SJCRH30 (cell line): ENCODE measurements around the gene WBP4. TPM values are rescaled to one million over a fixed set of nuclear protein-coding genes. Genes with fewer than 3 reads are reported as not detected.

Source experiments
- DNase-seq, 2 experiments: peaks; one replicate each; pipeline ENCODE4 v3.0.0-alpha.2; 2015 to 2020
- H3K27ac ChIP-seq: fragments of 250-450 bp; sonication (Bioruptor Pico); 2 replicates; pipeline ENCODE4 v1.5.1; 2020; ENCODE audit warnings: mild to moderate bottlenecking, moderate library complexity
- H3K27me3 ChIP-seq: fragments of 250-450 bp; sonication (Bioruptor Pico); 2 replicates; pipeline ENCODE4 v1.5.1; 2020; ENCODE audit warnings: mild to moderate bottlenecking, moderate library complexity
- H3K36me3 ChIP-seq: fragments of 250-450 bp; sonication (Bioruptor Pico); 2 replicates; pipeline ENCODE4 v1.5.1; 2020; ENCODE audit warnings: mild to moderate bottlenecking, moderate library complexity
- H3K4me1 ChIP-seq: fragments of 250-450 bp; sonication (Bioruptor Pico); 2 replicates; pipeline ENCODE4 v1.5.1; 2020; ENCODE audit warnings: mild to moderate bottlenecking, moderate library complexity
- H3K4me3 ChIP-seq: fragments of 250-450 bp; sonication (Bioruptor Pico); 2 replicates; pipeline ENCODE4 v1.5.1; 2020; ENCODE audit warnings: mild to moderate bottlenecking, moderate library complexity
- H3K9me3 ChIP-seq: fragments of 250-450 bp; sonication (Bioruptor Pico); replicated peaks from 2 replicates; pipeline ENCODE4 v1.5.1; 2020; ENCODE audit warnings: mild to moderate bottlenecking, moderate library complexity
- total RNA-seq: library from RNA; depleted of rRNA; stranded (reverse); fragments of >200 nt; shearing (Covaris generic); gene quantifications from 2 replicates; pipeline ENCODE4 v1.2.3, GENCODE V29; 2014; rRNA removed

The WBP4 gene, protein sequence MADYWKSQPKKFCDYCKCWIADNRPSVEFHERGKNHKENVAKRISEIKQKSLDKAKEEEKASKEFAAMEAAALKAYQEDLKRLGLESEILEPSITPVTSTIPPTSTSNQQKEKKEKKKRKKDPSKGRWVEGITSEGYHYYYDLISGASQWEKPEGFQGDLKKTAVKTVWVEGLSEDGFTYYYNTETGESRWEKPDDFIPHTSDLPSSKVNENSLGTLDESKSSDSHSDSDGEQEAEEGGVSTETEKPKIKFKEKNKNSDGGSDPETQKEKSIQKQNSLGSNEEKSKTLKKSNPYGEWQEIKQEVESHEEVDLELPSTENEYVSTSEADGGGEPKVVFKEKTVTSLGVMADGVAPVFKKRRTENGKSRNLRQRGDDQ
- 14.4 and 15.3 TPM in 2 replicates for total RNA-seq

- peak within 1 kb of the TSS; percentile 88 for H3K27ac ChIP-seq
- H3K9me3 ChIP-seq, result no peaks in the 10 kb centered on the region
- H3K4me1 ChIP-seq, result peaks cover 12% of the 10 kb centered on the region; the same call in 1 of the 2 replicates
- no peaks in the 10 kb centered on the region for H3K27me3 ChIP-seq
- peak; percentile 95 for DNase-seq
- peak within 1 kb of the TSS; percentile 83 for H3K4me3 ChIP-seq
- peaks cover 13% of the 10 kb centered on the region for H3K36me3 ChIP-seq
These were observed at the start of gene WBP4 for GRCh38 chr13:41061075-41061913. WBP4 (plus strand) TSS chr13:41061509; CDS start chr13:41061674, 165 bp downstream.

GRCh38 chr13:41012536-41012935, 48.8 kb upstream of the WBP4 start:
- no peak for DNase-seq
- Histone ChIP-seq H3K4me1 (no peaks in the 10 kb centered on the region), H3K36me3 (no peaks in the 10 kb centered on the region), H3K4me3 (no peak overlapping the region), H3K27me3 (no peaks in the 10 kb centered on the region), H3K9me3 (no peaks in the 10 kb centered on the region), H3K27ac (no peak overlapping the region)

GRCh38 chr13:41013835-41014234, 47.5 kb upstream of the WBP4 start:
- Histone ChIP-seq H3K27me3 (no peaks in the 10 kb centered on the region), H3K4me1 (peaks cover 3% of the 10 kb centered on the region; the same call in 1 of the 2 replicates), H3K9me3 (no peaks in the 10 kb centered on the region), H3K36me3 (no peaks in the 10 kb centered on the region), H3K27ac (no peak overlapping the region), H3K4me3 (no peak overlapping the region)
- DNase-seq, result no peak

DNA sequence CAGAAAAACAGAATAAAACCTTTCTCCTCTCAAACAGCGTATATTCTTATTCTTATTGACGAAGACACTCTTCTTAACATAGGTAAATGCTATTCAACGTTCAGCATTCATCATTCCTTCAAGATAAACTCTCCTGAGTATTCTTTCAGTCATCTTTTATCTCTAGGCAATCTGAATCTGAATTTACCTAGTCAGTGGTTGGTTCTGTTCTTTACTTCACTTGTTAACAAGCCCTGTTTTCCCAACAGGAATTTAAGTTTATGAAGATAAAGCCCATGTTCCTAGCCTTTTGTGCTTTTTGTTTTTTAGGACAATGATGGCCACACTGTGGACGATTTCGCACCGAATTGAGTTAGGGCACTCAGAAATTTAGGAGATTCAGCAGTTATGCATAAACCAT, 45.4 kb upstream of the WBP4 start:
- Histone ChIP-seq H3K36me3 (no peaks in the 10 kb centered on the region), H3K9me3 (no peaks in the 10 kb centered on the region), H3K4me1 (peaks cover 5% of the 10 kb centered on the region; the same call in 1 of the 2 replicates), H3K27me3 (no peaks in the 10 kb centered on the region), H3K27ac (no peak overlapping the region), H3K4me3 (no peak overlapping the region)
- DNase-seq, result no peak

DNA sequence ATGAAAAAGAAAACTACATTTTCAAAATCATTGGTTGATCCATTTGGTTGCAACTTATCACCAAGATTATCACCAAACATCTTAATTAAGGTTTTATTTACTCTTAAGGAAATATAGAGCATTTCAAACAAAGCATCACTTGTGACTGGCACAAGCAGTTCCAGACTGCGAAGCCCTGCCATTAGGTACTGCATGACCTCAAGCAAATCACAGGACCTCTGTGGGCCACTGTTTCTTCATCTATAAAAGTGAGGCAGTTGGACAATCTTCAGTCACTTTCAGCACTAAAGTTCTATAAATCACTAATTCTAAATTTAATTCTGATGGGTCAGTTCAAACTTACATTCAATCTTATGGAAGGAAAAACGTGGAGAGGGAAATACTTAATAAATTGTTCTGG, 44.1 kb upstream of the WBP4 start:
- Histone ChIP-seq H3K27me3 (no peaks in the 10 kb centered on the region), H3K9me3 (no peaks in the 10 kb centered on the region), H3K27ac (no peak overlapping the region), H3K36me3 (no peaks in the 10 kb centered on the region), H3K4me1 (peaks cover 5% of the 10 kb centered on the region; the same call in 1 of the 2 replicates), H3K4me3 (no peak overlapping the region)
- DNase-seq, result no peak

GRCh38 chr13:41017817-41018601, 43.3 kb upstream of the WBP4 start:
- Histone ChIP-seq H3K27me3 (no peaks in the 10 kb centered on the region), H3K36me3 (no peaks in the 10 kb centered on the region), H3K4me3 (peak overlapping the region; percentile 45), H3K4me1 (peaks cover 5% of the 10 kb centered on the region; the same call in 1 of the 2 replicates), H3K27ac (no peak overlapping the region), H3K9me3 (no peaks in the 10 kb centered on the region)
- no peak for DNase-seq

DNA sequence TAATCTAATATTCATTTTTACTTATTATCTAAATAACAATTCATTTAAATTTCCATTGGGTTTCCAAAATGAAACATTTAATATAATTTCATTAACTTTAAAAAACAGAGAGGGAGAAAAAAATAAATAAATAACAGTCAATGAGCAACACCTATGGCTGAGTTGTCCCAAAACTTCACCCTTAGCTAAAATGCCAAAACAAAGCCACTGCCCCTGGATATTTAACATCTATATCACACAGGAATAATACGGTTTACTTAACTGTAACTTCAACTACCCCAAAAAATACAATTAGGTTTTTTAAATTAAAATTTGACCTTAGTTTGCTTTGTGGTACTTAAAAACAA, 42.7 kb upstream of the WBP4 start:
- Histone ChIP-seq H3K36me3 (no peaks in the 10 kb centered on the region), H3K4me1 (peaks cover 5% of the 10 kb centered on the region; the same call in 1 of the 2 replicates), H3K27ac (peak overlapping the region; percentile 47), H3K9me3 (no peaks in the 10 kb centered on the region), H3K27me3 (no peaks in the 10 kb centered on the region), H3K4me3 (peak overlapping the region; percentile 45)
- DNase-seq, result no peak

GRCh38 chr13:41019011-41019487, 42.3 kb upstream of the WBP4 start, which contains the start of gene ELF1:
ELF1 (minus strand) TSS chr13:41019316; CDS start chr13:40982054, 37,262 bp downstream.
- Histone ChIP-seq H3K4me3 (peak within 1 kb of the TSS; percentile 45), H3K36me3 (no peaks in the 10 kb centered on the region), H3K4me1 (peaks cover 5% of the 10 kb centered on the region; the same call in 1 of the 2 replicates), H3K27ac (peak within 1 kb of the TSS; percentile 47), H3K9me3 (no peaks in the 10 kb centered on the region), H3K27me3 (no peaks in the 10 kb centered on the region)
- peak; percentile 22 to 46 for DNase-seq

- DNase-seq, result no peak
- no peaks in the 10 kb centered on the region for H3K36me3 ChIP-seq
- no peaks in the 10 kb centered on the region for H3K27me3 ChIP-seq
These were observed 41.5 kb upstream of the WBP4 start for GRCh38 chr13:41019578-41020347.

GRCh38 chr13:41025518-41025917, 35.8 kb upstream of the WBP4 start:
- no peaks in the 10 kb centered on the region for H3K36me3 ChIP-seq

More at GRCh38 chr13:41019578-41020347, 41.5 kb upstream of the WBP4 start:
- H3K9me3 ChIP-seq, result no peaks in the 10 kb centered on the region
- H3K4me3 ChIP-seq, result no peak overlapping the region
- peaks cover 5% of the 10 kb centered on the region; the same call in 1 of the 2 replicates for H3K4me1 ChIP-seq
- H3K27ac ChIP-seq, result no peak overlapping the region

DNA sequence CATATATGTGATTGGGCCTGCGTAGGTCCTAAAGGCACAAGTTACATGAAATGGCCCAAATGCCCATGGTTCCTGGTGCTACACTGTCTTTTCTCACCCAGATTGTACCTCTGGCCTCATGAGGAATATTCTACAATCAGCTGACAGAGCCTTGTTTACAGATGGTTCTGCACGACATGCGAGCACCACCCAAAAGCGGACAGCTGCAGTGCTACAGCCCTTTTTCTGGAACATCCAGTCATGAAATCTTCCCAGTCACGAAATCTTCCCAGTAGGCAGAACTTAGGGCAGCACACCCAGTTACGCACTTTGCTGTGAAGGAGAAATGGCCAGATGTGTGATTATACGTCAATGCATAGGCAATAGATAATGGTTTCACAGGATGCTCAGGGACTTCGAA, 34.5 kb upstream of the WBP4 start:
- Histone ChIP-seq H3K4me1 (peaks cover 15% of the 10 kb centered on the region), H3K27ac (no peak overlapping the region), H3K9me3 (no peaks in the 10 kb centered on the region), H3K36me3 (no peaks in the 10 kb centered on the region), H3K4me3 (no peak overlapping the region), H3K27me3 (no peaks in the 10 kb centered on the region)
- DNase-seq, result no peak

More at GRCh38 chr13:41025518-41025917, 35.8 kb upstream of the WBP4 start:
- no peak overlapping the region for H3K27ac ChIP-seq
- no peaks in the 10 kb centered on the region for H3K9me3 ChIP-seq
- no peak overlapping the region for H3K4me3 ChIP-seq
- peaks cover 15% of the 10 kb centered on the region for H3K4me1 ChIP-seq
- DNase-seq, result peak; percentile 10 to 54
- no peaks in the 10 kb centered on the region for H3K27me3 ChIP-seq

DNA sequence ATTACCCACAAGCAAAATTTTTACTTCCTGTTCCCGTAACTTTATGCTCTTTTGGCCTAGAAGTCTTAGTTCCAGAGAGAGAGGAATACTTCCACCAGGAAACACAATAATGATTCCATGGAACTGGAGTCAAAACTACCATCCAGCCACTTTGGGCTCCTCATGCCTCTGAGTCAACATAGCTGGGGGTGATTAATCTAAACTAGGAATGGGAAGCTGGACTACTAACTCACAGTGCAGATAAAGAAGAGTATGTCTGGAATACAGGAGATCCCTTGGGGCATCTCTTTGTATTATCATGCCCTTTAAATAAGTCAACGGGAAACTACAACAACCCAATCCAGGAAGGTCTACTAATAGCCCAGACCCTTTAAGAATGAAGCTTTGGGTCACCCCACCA, 33.3 kb upstream of the WBP4 start:
- Histone ChIP-seq H3K9me3 (no peaks in the 10 kb centered on the region), H3K27ac (no peak overlapping the region)
- no peak for DNase-seq

GRCh38 chr13:41029629-41030028, 31.7 kb upstream of the WBP4 start:
- no peak overlapping the region for H3K27ac ChIP-seq
- H3K36me3 ChIP-seq, result no peaks in the 10 kb centered on the region
- DNase-seq, result no peak
- no peaks in the 10 kb centered on the region for H3K27me3 ChIP-seq
- peaks cover 15% of the 10 kb centered on the region for H3K4me1 ChIP-seq
- no peak overlapping the region for H3K4me3 ChIP-seq
- no peaks in the 10 kb centered on the region for H3K9me3 ChIP-seq

More for the DNA sequence above, 33.3 kb upstream of the WBP4 start:
- peaks cover 15% of the 10 kb centered on the region for H3K4me1 ChIP-seq
- no peak overlapping the region for H3K4me3 ChIP-seq
- H3K27me3 ChIP-seq, result no peaks in the 10 kb centered on the region
- H3K36me3 ChIP-seq, result no peaks in the 10 kb centered on the region
